AG04449 (cell line): Measurements from ENCODE around the gene PKP4.

Experiments used
- CTCF ChIA-PET: fragments of 350-600 bp; formaldehyde crosslinking; extraction: SDS; loops from one replicate; lab custom pipeline; 2021; ENCODE audit warnings: antibody characterized with exemption; lab: Yijun Ruan, JAX
- POLR2A ChIA-PET: fragments of 400-600, 350-600 bp; formaldehyde crosslinking; extraction: SDS; loops from one replicate; lab custom pipeline; 2020; ENCODE audit warnings: antibody characterized with exemption, inconsistent platforms; lab: Yijun Ruan, JAX
- DNase-seq: peaks from one replicate; pipeline ENCODE4 v3.0.0-alpha.2; 2010; ENCODE audit warnings: low read depth, low spot score
- H3K4me3 ChIP-seq: 2 replicates; pipeline ENCODE4 v1.5.1; 2011; ENCODE audit warnings: low read depth, mild to moderate bottlenecking, control low read depth, low read length
- TF ChIP-seq, protein P1 (sequence below): IDR thresholded peaks from one replicate; pipeline ENCODE4 v1.5.1; 2011; ENCODE audit warnings: mild to moderate bottlenecking, moderate library complexity, low read length, control low read depth, inconsistent platforms; ENCODE audit not compliant: insufficient read depth; ENCODE audit errors: missing control alignments

Gene PKP4

DNA sequence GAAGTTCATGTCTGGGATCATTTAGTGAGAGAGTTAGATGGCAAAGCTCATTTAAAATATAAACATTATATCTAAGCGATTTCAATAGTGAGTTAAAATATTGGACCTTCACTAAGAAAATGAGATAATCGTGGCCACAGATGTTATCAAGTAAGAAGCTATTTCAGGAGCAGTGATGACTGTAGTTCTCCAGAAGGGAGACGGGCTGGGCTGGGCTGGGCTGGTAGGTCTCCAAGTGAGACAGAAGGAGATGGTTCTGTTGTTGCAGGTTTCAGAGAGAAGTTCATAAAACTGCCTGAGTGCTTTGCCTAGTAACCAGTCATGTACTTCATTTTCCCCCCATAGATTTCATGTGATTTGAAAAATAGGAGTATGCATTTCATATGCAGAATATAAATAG, 208.2 kb downstream of the PKP4 start:
- DNase-seq = no peak
- ChIA-PET POLR2A (no interaction called here), CTCF (interaction anchor here (1.2 to 2.5 kb wide), 2 partner anchors 12 to 89 kb away, joined by 3 to 8 read pairs; no protein-coding TSS in a partner anchor)
- TF ChIP-seq, protein P1, sequence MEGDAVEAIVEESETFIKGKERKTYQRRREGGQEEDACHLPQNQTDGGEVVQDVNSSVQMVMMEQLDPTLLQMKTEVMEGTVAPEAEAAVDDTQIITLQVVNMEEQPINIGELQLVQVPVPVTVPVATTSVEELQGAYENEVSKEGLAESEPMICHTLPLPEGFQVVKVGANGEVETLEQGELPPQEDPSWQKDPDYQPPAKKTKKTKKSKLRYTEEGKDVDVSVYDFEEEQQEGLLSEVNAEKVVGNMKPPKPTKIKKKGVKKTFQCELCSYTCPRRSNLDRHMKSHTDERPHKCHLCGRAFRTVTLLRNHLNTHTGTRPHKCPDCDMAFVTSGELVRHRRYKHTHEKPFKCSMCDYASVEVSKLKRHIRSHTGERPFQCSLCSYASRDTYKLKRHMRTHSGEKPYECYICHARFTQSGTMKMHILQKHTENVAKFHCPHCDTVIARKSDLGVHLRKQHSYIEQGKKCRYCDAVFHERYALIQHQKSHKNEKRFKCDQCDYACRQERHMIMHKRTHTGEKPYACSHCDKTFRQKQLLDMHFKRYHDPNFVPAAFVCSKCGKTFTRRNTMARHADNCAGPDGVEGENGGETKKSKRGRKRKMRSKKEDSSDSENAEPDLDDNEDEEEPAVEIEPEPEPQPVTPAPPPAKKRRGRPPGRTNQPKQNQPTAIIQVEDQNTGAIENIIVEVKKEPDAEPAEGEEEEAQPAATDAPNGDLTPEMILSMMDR = no peak
- no peak overlapping the region for H3K4me3 ChIP-seq

GRCh38 chr2:158665536-158666302, 209.0 kb downstream of the PKP4 start:
- POLR2A ChIA-PET = no interaction called here
- CTCF ChIA-PET = interaction anchor here (1.2 to 2.5 kb wide), 4 partner anchors 10 to 641 kb away, joined by 3 to 8 read pairs (median 3); no protein-coding TSS in a partner anchor
- no peak overlapping the region for H3K4me3 ChIP-seq
- TF ChIP-seq, protein P1 = no peak
- DNase-seq = no peak

- ChIA-PET CTCF (interaction anchor here (1.1 to 2.5 kb wide), 4 partner anchors 11 to 643 kb away, joined by 3 to 8 read pairs (median 3); no protein-coding TSS in a partner anchor), POLR2A (no interaction called here)
- no peak overlapping the region for H3K4me3 ChIP-seq
- TF ChIP-seq, protein P1 = no peak
- DNase-seq = no peak
These were observed 210.2 kb downstream of the PKP4 start for GRCh38 chr2:158666969-158667368.

GRCh38 chr2:158667586-158667985, 210.8 kb downstream of the PKP4 start:
- ChIA-PET POLR2A (no interaction called here), CTCF (interaction anchor here (0.6 to 2.5 kb wide), 5 partner anchors 15 to 628 kb away, joined by 3 to 8 read pairs (median 3); no protein-coding TSS in a partner anchor)
- DNase-seq = peak; percentile 46

GRCh38 chr2:158668001-158668765, 211.4 kb downstream of the PKP4 start:
- ChIA-PET CTCF (interaction anchor here (0.6 to 1.6 kb wide), 4 partner anchors 15 to 629 kb away, joined by 3 to 4 read pairs (median 3); no protein-coding TSS in a partner anchor), POLR2A (no interaction called here)
- DNase-seq = no peak
- H3K4me3 ChIP-seq = no peak overlapping the region
- TF ChIP-seq, protein P1 = no peak

More at GRCh38 chr2:158667586-158667985, 210.8 kb downstream of the PKP4 start:
- TF ChIP-seq, protein P1 = no peak
- H3K4me3 ChIP-seq = no peak overlapping the region
